Measurements from ENCODE around the gene ZCCHC8.
"Not testable (repeated sequence)": the region's sequence is repeated elsewhere in the genome, so short reads cannot be mapped to it uniquely, and the experiment has no call there.

ZCCHC8 gene

DNA sequence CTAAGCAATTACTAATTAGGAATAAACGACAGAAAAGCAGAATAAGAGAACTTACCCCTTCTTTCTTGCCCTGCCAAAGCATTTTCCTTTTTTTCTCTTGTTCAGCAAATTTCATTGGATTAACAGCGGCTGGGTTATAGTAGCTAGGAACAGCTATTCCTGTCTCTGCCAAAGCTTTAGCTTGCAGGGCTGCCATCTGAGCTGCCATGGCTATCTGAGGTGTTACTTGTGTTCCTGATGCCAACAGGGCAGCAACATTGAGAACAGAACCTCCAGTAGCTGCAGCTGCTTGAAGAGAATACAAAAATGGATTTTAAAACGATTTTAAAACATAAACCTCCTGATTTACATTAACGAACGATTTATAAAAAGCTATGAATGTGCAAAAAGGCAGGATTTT, 7.4 kb upstream of the ZCCHC8 start:
- no peak for DNase-seq (ENCODE audit: low read depth in 2 of 2)

GRCh38 chr12:122506393-122506938, 5.7 kb upstream of the ZCCHC8 start:
- DNase-seq (ENCODE audit: low read depth in 2 of 2), result no peak

- DNase-seq (ENCODE audit: low read depth in 2 of 2), result no peak
These were observed 4.8 kb upstream of the ZCCHC8 start for GRCh38 chr12:122505419-122506051.

- DNase-seq (ENCODE audit: low read depth in 2 of 2), result no peak
These were observed 3.3 kb upstream of the ZCCHC8 start for GRCh38 chr12:122503783-122504590.

DNA sequence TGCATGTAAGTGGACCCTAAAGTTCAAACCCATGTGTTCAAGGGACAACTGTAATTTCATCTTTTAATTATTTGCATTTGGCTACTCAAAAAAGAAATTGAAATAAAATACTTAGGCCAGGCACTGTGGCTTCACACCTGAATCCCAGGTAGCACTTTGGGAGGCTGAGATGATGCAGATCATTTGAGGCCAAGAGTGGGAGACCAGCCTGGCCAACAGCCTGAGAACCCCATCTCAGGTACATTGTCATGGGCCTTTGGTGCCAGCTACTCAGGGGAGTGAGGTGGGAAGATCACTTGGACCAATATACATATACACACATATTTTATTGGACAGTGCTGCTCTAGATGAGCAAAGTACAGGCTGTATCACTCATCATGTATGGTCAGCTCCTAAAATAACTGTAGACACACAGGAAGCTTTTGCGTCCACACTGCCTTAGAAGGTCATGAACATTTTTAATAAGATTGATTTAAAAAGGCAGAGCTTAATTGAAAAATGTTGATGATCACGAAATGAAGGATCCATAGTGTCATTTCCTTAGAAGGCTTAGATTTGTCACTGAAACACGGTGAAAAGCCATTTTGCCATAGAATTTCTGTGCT, 2.5 kb upstream of the ZCCHC8 start:
- no peak for DNase-seq (ENCODE audit: low read depth in 2 of 2)

DNA sequence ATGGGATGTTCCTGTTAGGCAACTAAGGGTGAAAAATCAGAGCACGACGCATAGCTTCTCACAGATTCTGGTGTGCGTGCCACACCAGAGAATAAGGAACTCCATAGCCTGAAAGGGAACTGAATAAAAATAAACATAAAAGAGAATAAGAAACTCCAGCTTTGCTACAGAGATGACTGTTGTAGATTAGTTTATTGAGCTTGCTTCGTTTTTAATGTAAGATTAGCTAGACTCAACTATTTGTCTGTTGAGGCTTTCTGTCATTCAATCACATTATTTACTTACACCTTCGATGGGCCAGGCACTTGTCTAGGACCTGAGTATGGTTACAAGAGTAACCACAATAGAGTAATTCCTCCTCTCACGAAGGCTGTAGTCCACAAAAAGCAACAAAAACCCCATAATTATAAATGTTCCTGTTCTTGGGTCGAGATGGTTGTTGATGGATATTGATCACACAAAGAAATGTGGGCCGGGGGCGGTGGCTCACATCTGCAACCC, 807 bp upstream of the ZCCHC8 start:
- no peak for DNase-seq (ENCODE audit: low read depth in 2 of 2)

- DNase-seq (ENCODE audit: low read depth in 2 of 2), result peak in 1 of 2 donors; percentile 8
These were observed 594 bp downstream of the ZCCHC8 start for GRCh38 chr12:122499991-122500684.

- no peak for DNase-seq (ENCODE audit: low read depth in 2 of 2)
These were observed 5.5 kb downstream of the ZCCHC8 start for GRCh38 chr12:122495258-122495657.

DNA sequence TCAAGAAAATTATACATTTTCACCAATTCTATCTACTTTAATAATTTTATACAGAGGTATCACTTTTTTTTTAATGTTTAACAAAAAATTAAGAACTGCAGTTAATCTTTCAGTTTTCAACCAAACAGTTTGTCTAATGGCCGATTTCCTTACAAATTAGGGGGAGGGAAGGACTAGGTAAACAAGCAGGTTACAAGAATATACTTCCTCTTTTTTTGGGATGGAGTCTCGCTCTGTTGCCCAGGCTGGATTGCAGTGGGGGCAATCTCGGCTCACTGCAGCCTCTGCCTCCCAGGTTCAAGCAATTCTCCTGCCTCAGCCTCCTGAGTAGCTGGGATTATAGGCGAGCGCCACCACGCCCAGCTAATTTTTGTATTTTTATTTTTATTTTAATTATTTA, 7.5 kb downstream of the ZCCHC8 start:
- not testable (repeated sequence) for DNase-seq (ENCODE audit: low read depth in 2 of 2)

- no peak for DNase-seq (ENCODE audit: low read depth in 2 of 2)
These were observed 8.7 kb downstream of the ZCCHC8 start for GRCh38 chr12:122491991-122492390.

DNA sequence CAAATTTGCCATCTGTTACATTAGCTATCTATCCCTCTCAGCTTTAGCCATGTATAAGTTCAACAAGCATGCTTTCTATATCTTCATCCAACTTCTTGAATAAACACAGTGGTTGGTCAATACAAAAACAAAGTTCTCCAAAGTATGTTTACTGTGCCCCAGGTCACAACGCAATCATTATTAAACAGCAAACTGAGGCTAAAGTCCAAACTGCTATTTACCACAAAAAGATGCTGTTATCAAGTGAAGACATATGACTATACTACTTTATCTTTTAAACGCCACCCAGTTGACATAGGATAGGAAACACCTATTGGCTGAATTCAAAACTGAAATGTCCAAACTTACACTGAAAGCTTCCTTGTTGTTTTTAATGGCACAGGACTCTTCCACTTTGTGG, 11.7 kb downstream of the ZCCHC8 start:
- DNase-seq (ENCODE audit: low read depth in 2 of 2), result no peak

DNA sequence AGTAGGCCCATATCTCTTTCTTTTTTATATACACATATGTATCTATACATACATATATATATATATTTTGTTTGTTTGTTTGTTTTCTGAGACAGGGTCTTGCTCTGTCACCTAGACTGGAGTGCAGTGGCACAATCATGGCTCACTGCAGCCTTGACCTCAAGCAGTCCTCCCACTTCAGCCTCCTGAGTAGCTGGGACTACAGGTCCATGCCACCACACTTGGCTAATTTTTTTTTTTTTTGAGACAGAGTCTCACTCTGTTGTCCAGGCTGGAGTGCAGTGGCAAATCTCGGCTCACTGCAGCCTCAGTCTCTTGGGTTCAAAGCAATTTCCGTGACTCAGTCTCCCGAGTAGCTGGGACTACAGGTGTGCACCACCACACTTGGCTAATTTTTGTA, 12.9 kb downstream of the ZCCHC8 start:
- DNase-seq (ENCODE audit: low read depth in 2 of 2), result not testable (repeated sequence)

DNA sequence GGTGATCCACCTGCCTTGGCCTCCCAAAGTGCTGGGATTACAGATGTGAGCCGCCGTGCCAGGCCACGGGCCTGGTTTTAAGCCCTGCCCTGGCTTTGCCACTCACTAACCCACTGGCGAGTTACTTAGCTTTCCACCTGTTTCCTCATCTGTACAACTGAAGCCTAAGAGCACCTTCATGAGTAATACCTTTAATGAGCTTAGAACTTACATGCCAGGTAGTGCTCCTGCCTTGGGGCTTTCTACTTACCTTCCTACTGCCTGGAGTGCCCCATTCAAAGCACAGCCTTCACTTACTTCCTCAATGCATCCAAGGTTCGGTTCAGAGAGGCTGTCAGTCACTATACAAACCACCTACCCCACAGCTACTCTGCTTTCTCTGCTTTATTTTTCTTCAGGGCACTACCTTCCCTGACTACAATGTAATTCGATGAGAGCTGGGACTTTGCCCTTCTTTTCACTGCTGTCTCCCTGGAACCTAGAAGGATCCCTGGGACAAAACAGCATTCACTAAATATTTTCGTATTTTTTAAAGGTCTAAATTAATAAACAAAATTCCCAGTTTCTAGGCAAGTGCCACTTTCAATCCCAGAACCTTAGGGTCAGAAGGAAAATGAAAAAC, 13.8 kb downstream of the ZCCHC8 start:
- DNase-seq (ENCODE audit: low read depth in 2 of 2), result no peak

GRCh38 chr12:122486360-122486759, 14.4 kb downstream of the ZCCHC8 start:
- DNase-seq (ENCODE audit: low read depth in 2 of 2), result not testable (repeated sequence)

DNA sequence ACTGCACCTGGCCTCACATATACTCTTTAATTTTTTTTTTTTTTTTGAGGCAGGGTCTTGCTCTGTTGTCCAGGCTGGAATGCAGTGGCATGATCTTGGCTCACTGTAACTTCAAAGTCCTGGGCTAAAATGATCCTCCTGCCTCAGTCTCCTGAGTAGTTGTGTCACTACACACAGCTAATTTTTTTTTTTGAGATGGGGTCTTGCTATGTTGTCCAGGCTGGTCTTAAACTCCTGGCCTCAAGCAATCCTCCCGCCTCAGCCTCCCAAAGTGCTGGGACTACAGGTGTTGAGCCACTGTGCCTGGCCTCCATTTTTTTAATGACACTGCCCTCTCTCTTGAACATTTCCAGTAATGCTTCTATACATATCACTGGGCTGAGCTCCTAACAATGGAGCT, 16.3 kb downstream of the ZCCHC8 start:
- not testable (repeated sequence) for DNase-seq (ENCODE audit: low read depth in 2 of 2)

DNA sequence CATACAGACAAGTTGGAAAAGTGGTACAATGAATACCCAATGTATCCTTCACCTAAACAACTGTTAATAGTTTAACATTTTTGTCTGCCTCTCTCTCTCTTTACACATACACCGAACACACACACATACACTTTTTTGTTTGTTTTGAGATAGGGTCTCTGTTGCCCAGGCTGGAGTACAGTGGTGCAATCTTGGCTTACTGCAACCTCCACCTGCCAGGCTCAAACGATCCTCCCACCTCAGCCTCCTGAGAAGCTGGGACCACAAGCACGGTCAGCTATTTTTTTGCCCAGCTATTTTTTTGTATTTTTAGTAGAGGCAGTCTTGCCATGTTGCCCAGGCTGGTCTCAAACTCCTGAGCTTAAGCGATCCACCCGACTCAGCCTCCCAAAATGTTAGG, 16.8 kb downstream of the ZCCHC8 start:
- DNase-seq (ENCODE audit: low read depth in 2 of 2), result no peak

- no peak for DNase-seq (ENCODE audit: low read depth in 2 of 2)
These were observed 18.9 kb downstream of the ZCCHC8 start for GRCh38 chr12:122481861-122482260.

DNA sequence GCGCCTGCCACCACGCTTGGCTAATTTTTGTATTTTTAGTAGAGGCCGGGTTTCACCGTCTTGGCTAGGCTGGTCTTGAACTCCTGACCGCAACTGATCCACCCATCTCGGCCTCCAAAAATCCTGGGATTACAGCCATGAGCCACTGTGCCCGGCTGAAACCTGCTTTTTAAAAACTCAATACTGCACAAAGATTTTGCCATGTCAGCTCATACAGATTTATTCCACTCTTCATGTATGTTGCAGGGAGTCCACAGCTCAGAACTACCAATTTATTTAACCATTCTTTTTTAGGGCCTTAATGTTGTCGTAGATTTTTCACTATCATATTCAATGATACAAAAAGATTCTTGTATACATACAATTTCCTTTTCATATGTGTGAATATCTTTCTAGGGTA, 20.0 kb downstream of the ZCCHC8 start:
- DNase-seq (ENCODE audit: low read depth in 2 of 2), result no peak

- no peak for DNase-seq (ENCODE audit: low read depth in 2 of 2)
These were observed 26.4 kb downstream of the ZCCHC8 start for GRCh38 chr12:122474324-122474716.

DNA sequence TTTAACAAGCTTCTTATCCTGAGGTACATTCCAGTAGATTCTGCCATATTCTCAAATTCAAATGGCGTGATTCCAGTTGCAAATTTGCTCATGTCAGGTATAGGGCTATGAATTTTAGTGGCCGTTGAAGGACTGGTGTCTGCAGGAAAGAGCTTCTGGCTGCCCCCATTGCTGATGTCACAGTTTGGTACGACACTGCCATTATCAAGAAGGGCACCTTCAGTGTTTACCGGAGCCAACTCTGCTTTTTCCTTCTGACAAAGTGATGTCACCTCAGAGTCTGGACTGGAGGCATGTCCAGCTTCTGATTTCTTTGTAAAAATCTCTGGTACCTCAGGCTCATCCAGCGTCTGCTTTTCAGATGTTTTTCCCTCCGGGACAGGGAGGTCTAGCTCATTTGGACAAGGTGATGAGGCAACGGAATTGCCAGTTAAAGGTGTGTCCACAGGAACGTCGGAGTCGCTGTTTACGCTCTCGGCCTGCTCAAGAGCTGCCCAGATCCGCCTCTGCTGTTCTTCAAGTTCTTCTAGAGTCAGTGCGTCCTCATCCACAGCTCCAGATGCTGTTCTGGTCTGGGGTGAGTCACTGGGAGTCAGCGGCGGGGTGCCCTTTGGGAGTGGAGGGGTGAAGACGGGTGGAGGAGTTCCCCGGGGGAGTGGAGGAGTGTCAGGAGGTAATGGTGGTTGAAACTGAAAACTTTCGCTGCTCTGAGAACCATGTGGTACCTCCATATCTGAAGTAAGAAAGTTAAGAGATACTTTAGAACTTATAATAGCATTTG, 27.0 kb downstream of the ZCCHC8 start:
- peak in 1 of 2 donors; percentile 18 for DNase-seq (ENCODE audit: low read depth in 2 of 2)

Data from stimulated activated CD4-positive, alpha-beta T cell treated with anti-CD3 and anti-CD28 coated beads, Interleukin-1b, Interleukin-23, amount 100 ng/mL, for 1 hour (primary cell).